Measurements from ENCODE around the gene ARHGEF1.
A peak's percentile ranks its signal among the peaks of the same experiment; 100 is the strongest.

The ARHGEF1 gene, protein sequence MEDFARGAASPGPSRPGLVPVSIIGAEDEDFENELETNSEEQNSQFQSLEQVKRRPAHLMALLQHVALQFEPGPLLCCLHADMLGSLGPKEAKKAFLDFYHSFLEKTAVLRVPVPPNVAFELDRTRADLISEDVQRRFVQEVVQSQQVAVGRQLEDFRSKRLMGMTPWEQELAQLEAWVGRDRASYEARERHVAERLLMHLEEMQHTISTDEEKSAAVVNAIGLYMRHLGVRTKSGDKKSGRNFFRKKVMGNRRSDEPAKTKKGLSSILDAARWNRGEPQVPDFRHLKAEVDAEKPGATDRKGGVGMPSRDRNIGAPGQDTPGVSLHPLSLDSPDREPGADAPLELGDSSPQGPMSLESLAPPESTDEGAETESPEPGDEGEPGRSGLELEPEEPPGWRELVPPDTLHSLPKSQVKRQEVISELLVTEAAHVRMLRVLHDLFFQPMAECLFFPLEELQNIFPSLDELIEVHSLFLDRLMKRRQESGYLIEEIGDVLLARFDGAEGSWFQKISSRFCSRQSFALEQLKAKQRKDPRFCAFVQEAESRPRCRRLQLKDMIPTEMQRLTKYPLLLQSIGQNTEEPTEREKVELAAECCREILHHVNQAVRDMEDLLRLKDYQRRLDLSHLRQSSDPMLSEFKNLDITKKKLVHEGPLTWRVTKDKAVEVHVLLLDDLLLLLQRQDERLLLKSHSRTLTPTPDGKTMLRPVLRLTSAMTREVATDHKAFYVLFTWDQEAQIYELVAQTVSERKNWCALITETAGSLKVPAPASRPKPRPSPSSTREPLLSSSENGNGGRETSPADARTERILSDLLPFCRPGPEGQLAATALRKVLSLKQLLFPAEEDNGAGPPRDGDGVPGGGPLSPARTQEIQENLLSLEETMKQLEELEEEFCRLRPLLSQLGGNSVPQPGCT

DNA sequence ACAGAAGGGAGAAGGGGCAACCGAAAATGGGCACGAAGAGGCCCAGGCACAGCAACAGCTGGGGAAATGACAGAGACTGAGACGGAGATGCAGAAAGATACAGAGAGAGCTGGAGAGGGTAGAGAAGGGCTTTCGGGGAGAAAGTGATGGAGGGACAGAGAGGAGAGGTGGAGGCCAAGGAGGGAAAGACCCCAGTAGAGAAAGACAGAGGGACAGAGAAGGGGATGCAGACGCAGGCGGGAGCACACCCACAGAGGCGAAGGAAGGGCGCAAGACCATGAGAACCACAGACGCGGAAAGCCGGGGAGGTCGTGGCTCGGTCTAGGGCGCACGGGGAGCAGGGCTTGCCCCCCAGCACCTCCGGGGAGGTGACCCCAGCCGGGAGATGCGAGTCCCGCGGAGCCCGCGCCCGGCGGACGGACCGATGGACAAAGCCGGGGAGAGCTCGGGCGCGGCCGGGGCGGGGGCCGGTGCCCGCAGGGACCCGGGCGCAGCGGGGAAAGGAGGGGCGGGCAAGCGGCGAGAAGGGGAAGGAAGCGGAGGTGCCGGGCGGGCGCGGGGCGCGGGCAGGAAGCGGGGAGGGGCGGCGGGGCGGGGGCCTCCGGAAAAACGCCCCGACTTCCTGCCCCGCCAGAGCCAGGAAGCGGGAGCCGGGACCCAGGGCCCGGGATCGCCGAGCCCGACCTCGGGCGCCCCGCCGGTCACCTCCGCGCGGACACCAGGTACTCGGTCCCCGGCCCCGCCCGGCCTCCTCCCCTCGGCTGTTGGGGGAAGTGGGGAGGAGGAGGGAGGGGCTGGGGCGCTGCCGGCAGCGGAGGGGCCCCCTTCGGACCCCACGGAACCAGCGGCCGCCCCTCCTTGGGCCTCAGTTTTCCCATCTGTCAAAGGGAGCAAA is at the start of gene ARHGEF1:
Gene ARHGEF1 (plus strand): TSS at position 617 of the 895 bp plus-strand sequence. CDS start 4,899 bp downstream, outside the sequence.
- Mint-ChIP-seq H3K27me3 (peaks cover 2% of the 10 kb centered on the region), H3K9me3 (no peaks in the 10 kb centered on the region), H3K27ac (peak within 1 kb of the TSS; percentile 93), H3K4me3 (peak within 1 kb of the TSS; percentile 93), H3K4me1 (peaks cover 67% of the 10 kb centered on the region), H3K36me3 (ENCODE audit: low read depth) (peaks cover 26% of the 10 kb centered on the region)
- peak; percentile 69 for DNase-seq
- no peak for ATAC-seq

- Mint-ChIP-seq H3K36me3 (ENCODE audit: low read depth) (no peaks in the 10 kb centered on the region), H3K27me3 (peaks cover 12% of the 10 kb centered on the region), H3K4me3 (no peak overlapping the region), H3K9me3 (no peaks in the 10 kb centered on the region), H3K4me1 (no peaks in the 10 kb centered on the region), H3K27ac (no peak overlapping the region)
- DNase-seq (no peak), ATAC-seq (no peak)
These were observed 44.8 kb upstream of the ARHGEF1 start for GRCh38 chr19:41837981-41838708.

DNA sequence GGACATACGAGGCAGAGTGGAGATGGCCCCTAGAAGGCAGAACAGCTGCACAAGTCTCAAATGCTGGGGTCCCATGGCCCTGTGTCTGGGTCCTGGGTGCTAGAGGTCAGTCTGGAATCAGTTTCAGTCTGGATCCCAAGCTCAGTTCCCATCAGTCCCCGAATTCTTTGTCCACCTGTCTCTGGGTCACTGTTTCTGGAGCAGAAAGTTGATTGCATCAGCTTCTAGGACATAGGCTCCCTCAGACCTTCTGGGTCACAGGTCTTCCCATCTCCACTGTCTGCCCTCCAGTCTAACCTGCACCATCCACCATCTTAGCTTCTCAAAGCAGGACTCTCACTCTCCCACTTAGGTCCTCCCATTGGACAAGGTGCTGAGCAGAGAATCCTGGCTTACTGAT is 43.8 kb upstream of the ARHGEF1 start:
- Mint-ChIP-seq H3K36me3 (ENCODE audit: low read depth) (no peaks in the 10 kb centered on the region), H3K4me3 (no peak overlapping the region)

GRCh38 chr19:41843371-41843770 is 39.6 kb upstream of the ARHGEF1 start:
- no peak overlapping the region for H3K27ac Mint-ChIP-seq
- ATAC-seq, result no peak

More for the DNA sequence above, 43.8 kb upstream of the ARHGEF1 start:
- Mint-ChIP-seq H3K9me3 (no peaks in the 10 kb centered on the region), H3K27me3 (peaks cover 12% of the 10 kb centered on the region), H3K4me1 (no peaks in the 10 kb centered on the region), H3K27ac (no peak overlapping the region)
- ATAC-seq, result no peak
- DNase-seq, result no peak

GRCh38 chr19:41844601-41845000 is 38.4 kb upstream of the ARHGEF1 start, which contains the start of gene LYPD4:
LYPD4 (minus strand) TSS chr19:41844683; CDS start chr19:41839285, 5,398 bp downstream.
- Mint-ChIP-seq H3K36me3 (ENCODE audit: low read depth) (no peaks in the 10 kb centered on the region), H3K4me1 (no peaks in the 10 kb centered on the region), H3K27ac (no peak within 1 kb of the TSS), H3K4me3 (no peak within 1 kb of the TSS), H3K27me3 (peaks cover 1% of the 10 kb centered on the region), H3K9me3 (no peaks in the 10 kb centered on the region)
- ATAC-seq (no peak), DNase-seq (no peak)

More at GRCh38 chr19:41843371-41843770, 39.6 kb upstream of the ARHGEF1 start:
- no peak overlapping the region for H3K4me3 Mint-ChIP-seq
- no peaks in the 10 kb centered on the region for H3K36me3 Mint-ChIP-seq (ENCODE audit: low read depth)
- H3K27me3 Mint-ChIP-seq, result peaks cover 1% of the 10 kb centered on the region
- H3K9me3 Mint-ChIP-seq, result no peaks in the 10 kb centered on the region
- H3K4me1 Mint-ChIP-seq, result no peaks in the 10 kb centered on the region
- no peak for DNase-seq

- DNase-seq, result no peak
- no peak within 1 kb of the TSS for H3K4me3 Mint-ChIP-seq
- no peak within 1 kb of the TSS for H3K27ac Mint-ChIP-seq
- H3K27me3 Mint-ChIP-seq, result peaks cover 1% of the 10 kb centered on the region
- no peaks in the 10 kb centered on the region for H3K4me1 Mint-ChIP-seq
- no peaks in the 10 kb centered on the region for H3K36me3 Mint-ChIP-seq (ENCODE audit: low read depth)
- no peaks in the 10 kb centered on the region for H3K9me3 Mint-ChIP-seq
- ATAC-seq, result no peak
These were observed 38.2 kb upstream of the ARHGEF1 start, which contains the start of gene DMRTC2 for GRCh38 chr19:41845001-41845050. DMRTC2 (plus strand) TSS chr19:41845042; CDS start chr19:41847429, 2,387 bp downstream.

GRCh38 chr19:41845051-41845590 is 37.9 kb upstream of the ARHGEF1 start:
- no peak for ATAC-seq
- no peak overlapping the region for H3K4me3 Mint-ChIP-seq
- no peaks in the 10 kb centered on the region for H3K4me1 Mint-ChIP-seq
- H3K27ac Mint-ChIP-seq, result no peak overlapping the region
- DNase-seq, result no peak
- H3K9me3 Mint-ChIP-seq, result no peaks in the 10 kb centered on the region
- peaks cover 1% of the 10 kb centered on the region for H3K27me3 Mint-ChIP-seq
- no peaks in the 10 kb centered on the region for H3K36me3 Mint-ChIP-seq (ENCODE audit: low read depth)

GRCh38 chr19:41847351-41848105 is 35.5 kb upstream of the ARHGEF1 start:
- no peak for DNase-seq
- Mint-ChIP-seq H3K27ac (no peak overlapping the region), H3K27me3 (peaks cover 6% of the 10 kb centered on the region), H3K9me3 (no peaks in the 10 kb centered on the region), H3K4me3 (no peak overlapping the region), H3K4me1 (no peaks in the 10 kb centered on the region), H3K36me3 (ENCODE audit: low read depth) (no peaks in the 10 kb centered on the region)
- no peak for ATAC-seq

DNA sequence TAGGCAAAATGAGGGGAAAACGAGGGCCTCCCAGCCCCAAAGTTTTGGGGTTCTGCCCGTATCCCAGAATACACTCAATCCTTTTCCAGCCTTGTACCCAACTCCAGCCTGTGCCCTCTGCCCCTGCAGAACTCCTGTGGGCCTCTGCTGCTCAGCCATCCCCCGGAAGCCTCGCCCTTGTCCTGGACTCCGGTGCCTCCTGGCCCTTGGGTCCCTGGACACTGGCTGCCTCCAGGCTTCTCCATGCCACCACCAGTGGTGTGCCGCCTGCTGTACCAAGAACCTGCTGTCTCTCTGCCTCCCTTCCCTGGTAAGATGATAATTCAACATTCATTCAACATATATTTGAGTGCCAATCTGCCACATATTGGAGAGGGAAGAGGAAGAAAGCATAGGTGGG is 34.3 kb upstream of the ARHGEF1 start:
- Mint-ChIP-seq H3K27ac (no peak overlapping the region), H3K27me3 (peaks cover 4% of the 10 kb centered on the region), H3K4me1 (no peaks in the 10 kb centered on the region), H3K36me3 (ENCODE audit: low read depth) (no peaks in the 10 kb centered on the region), H3K9me3 (no peaks in the 10 kb centered on the region), H3K4me3 (no peak overlapping the region)
- ATAC-seq (no peak), DNase-seq (no peak)

GRCh38 chr19:41849067-41849466 is 33.9 kb upstream of the ARHGEF1 start:
- DNase-seq, result no peak
- Mint-ChIP-seq H3K9me3 (no peaks in the 10 kb centered on the region), H3K4me1 (no peaks in the 10 kb centered on the region), H3K27me3 (peaks cover 4% of the 10 kb centered on the region), H3K4me3 (no peak overlapping the region), H3K27ac (no peak overlapping the region), H3K36me3 (ENCODE audit: low read depth) (no peaks in the 10 kb centered on the region)
- ATAC-seq, result peak; percentile 36

DNA sequence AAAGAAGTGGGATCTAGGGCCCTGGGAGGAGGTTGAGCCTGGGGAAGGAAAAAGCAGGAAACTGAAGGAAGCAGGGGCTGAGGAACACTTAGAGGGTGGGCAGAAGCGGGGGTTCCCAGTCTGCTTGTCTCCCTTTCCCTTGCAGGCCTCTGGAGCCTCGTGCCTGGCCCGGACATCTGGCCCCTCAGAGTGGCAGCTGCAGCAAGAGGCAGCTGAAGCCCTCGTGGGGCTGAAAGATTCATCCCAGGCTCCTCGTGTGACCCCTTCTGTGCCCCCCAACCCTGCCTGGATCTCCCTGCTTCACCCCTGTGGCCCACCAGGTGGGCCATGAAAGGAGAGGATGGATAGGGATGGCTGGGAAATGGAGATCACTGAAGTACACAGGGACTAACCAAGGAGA is 32.6 kb upstream of the ARHGEF1 start:
- no peaks in the 10 kb centered on the region for H3K9me3 Mint-ChIP-seq
- DNase-seq, result no peak
- no peak overlapping the region for H3K4me3 Mint-ChIP-seq
- H3K36me3 Mint-ChIP-seq (ENCODE audit: low read depth), result no peaks in the 10 kb centered on the region
- no peak overlapping the region for H3K27ac Mint-ChIP-seq
- H3K4me1 Mint-ChIP-seq, result no peaks in the 10 kb centered on the region
- no peak for ATAC-seq
- peaks cover 4% of the 10 kb centered on the region for H3K27me3 Mint-ChIP-seq

- Mint-ChIP-seq H3K4me1 (no peaks in the 10 kb centered on the region), H3K27me3 (peaks cover 4% of the 10 kb centered on the region), H3K4me3 (no peak overlapping the region), H3K27ac (no peak overlapping the region), H3K9me3 (no peaks in the 10 kb centered on the region), H3K36me3 (ENCODE audit: low read depth) (no peaks in the 10 kb centered on the region)
- no peak for DNase-seq
- ATAC-seq, result no peak
These were observed 31.5 kb upstream of the ARHGEF1 start for GRCh38 chr19:41851456-41851855.

DNA sequence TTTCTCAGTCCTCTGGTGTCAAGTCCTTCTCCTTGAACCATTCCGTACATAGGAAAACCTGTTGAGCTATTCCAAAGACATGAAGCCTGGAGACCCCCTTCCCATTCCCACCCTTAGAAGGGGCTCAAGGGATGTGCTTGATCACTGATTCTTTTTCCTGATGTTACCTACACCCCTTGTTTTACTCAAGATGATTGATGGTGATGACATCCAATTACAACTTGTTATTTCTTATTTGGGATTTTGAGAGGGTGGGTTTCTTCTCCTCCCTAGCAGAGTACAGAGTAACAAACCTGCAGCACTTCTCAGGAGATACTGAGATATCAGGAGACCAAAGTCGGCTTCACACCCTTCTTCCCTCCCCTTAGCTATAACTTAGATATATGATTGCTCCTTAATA is 29.6 kb upstream of the ARHGEF1 start:
- peaks cover 4% of the 10 kb centered on the region for H3K27me3 Mint-ChIP-seq
- no peak overlapping the region for H3K4me3 Mint-ChIP-seq
- H3K9me3 Mint-ChIP-seq, result no peaks in the 10 kb centered on the region
- H3K27ac Mint-ChIP-seq, result no peak overlapping the region
- DNase-seq (no peak), ATAC-seq (no peak)
- H3K4me1 Mint-ChIP-seq, result no peaks in the 10 kb centered on the region
- H3K36me3 Mint-ChIP-seq (ENCODE audit: low read depth), result no peaks in the 10 kb centered on the region

All from activated naive CD8-positive, alpha-beta T cell treated with anti-CD3 and anti-CD28 coated beads, Interleukin-2, amount 50 U/mL, for 24 hours (primary cell).